Measurements from ENCODE around the gene BICRA. TPM values are rescaled to one million over a fixed set of nuclear protein-coding genes. Genes with fewer than 3 reads are reported as not detected.
A peak's percentile ranks its signal among the peaks of the same experiment; 100 is the strongest.

BICRA gene
- total and polyA plus RNA-seq, 2 of the 4 experiments (the other 2 are of a cell fraction): 1.8 to 3.5 TPM

DNA sequence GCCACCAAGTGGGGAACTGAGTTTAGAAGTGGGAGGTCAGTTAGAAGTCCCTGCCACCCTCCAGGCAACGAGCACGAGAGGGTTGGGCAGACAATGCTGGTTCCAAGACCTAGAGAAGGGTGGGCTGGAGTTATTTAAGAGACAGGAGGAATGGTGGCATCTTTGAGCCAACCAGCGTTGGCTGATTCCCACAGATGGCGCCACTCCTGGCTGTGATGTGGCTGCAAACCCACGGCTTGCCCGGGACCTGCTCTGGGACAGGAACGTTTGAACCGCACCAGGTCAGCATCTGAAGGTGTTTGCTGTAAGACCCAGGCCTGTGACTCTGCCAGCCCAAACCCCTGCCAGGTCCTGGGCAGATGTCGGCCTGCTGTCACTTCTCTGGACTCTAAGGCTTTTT, 42.8 kb downstream of the BICRA start:
- no peak overlapping the region for H3K4me2 ChIP-seq (ENCODE audit: low read depth, low read length)
- no peak overlapping the region for H3K4ac ChIP-seq (ENCODE audit: low read depth, low read length)
- in situ Hi-C loops (cut with MboI; ENCODE audit: low sequenced_read_pairs): no loop called here
- H2BK20ac ChIP-seq (ENCODE audit: low read depth, low read length): no peak overlapping the region
- ChIA-PET POLR2A (ENCODE audit: unreplicated experiment) (no interaction called here), CTCF (no interaction called here)
- no peak overlapping the region for H2AFZ ChIP-seq (replicated peaks; ENCODE audit: low read length, poor library complexity)
- dilution Hi-C loops (cut with HindIII; ENCODE audit: low sequenced_read_pairs, unreplicated experiment): no loop called here
- H3K23ac ChIP-seq (ENCODE audit: low read depth, low read length): no peak overlapping the region
- no peak overlapping the region for H2AK5ac ChIP-seq (ENCODE audit: low read depth, low read length)
- no peaks in the 10 kb centered on the region for H3K9me3 ChIP-seq (ENCODE audit: control insufficient read depth, insufficient read depth, low read length)
- no peak for DNase-seq
- H3K4me1 ChIP-seq (ENCODE audit: control insufficient read depth, insufficient read depth, low read length): no peaks in the 10 kb centered on the region; the same call in 1 of the 2 replicates
- H4K91ac ChIP-seq (ENCODE audit: insufficient read depth, low read depth, low read length): no peak overlapping the region
- no peak overlapping the region for H3K14ac ChIP-seq (replicated peaks; ENCODE audit: low read depth, low read length)
- H3K9ac ChIP-seq (ENCODE audit: low read depth, low read length): no peak overlapping the region
- 93% methylated on average over 6 of the region's 9 CpGs; no CpG with 5 or more reads in 1 of the 2 experiments for WGBS, 2 experiments (ENCODE audit: extremely low coverage in 2 of 2, insufficient read length in 1 of 2)
- H3K36me3 ChIP-seq (ENCODE audit: control insufficient read depth, insufficient read depth, low read length): peaks cover 16% of the 10 kb centered on the region
- intact Hi-C loops (cut with micrococcal nuclease): no loop called here
- no peak overlapping the region for H3K4me3 ChIP-seq (ENCODE audit: insufficient read depth, low read depth, low read length)
- no peak overlapping the region for H4K5ac ChIP-seq (ENCODE audit: low read depth, low read length)
- BruUV-seq (replicated peaks): no TSS peak
- peaks cover 34% of the 10 kb centered on the region for H3K9me1 ChIP-seq (ENCODE audit: insufficient read depth, low read length)
- H3K56ac ChIP-seq (ENCODE audit: extremely low read depth, insufficient read depth, low read length): no peak overlapping the region
- H2BK15ac ChIP-seq (ENCODE audit: low read depth, low read length): no peak overlapping the region
- H3K18ac ChIP-seq (ENCODE audit: low read depth, low read length): no peak overlapping the region
- no peak overlapping the region for H4K8ac ChIP-seq (ENCODE audit: low read depth in 2 of 2, low read length in 2 of 2)
- H3K27ac ChIP-seq (ENCODE audit: insufficient read depth, low read length): no peak overlapping the region
- peaks cover 43 to 90% of the 10 kb centered on the region in 2 experiments for H3K79me1 ChIP-seq (ENCODE audit: low read depth in 1 of 2, low read length in 2 of 2)
- no peak for ATAC-seq (ENCODE audit: low read depth)
- H3K27me3 ChIP-seq (ENCODE audit: control insufficient read depth, insufficient read depth, low read length): no peaks in the 10 kb centered on the region
- no peak overlapping the region for H2BK120ac ChIP-seq (ENCODE audit: low read depth, low read length)
- TF ChIP-seq, protein P1, sequence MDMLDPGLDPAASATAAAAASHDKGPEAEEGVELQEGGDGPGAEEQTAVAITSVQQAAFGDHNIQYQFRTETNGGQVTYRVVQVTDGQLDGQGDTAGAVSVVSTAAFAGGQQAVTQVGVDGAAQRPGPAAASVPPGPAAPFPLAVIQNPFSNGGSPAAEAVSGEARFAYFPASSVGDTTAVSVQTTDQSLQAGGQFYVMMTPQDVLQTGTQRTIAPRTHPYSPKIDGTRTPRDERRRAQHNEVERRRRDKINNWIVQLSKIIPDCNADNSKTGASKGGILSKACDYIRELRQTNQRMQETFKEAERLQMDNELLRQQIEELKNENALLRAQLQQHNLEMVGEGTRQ (IDR thresholded peaks at IDR 0.05; ENCODE audit: low read depth, low read length): no peak
- TF ChIP-seq POLR2A (IDR thresholded peaks at IDR 0.05; ENCODE audit: low read depth, low read length) (no peak), MXI1 (IDR thresholded peaks at IDR 0.05; ENCODE audit: borderline replicate concordance, low read depth, low read length) (no peak), FOS (IDR thresholded peaks at IDR 0.05; ENCODE audit: low read depth, low read length) (no peak), BHLHE40 (IDR thresholded peaks at IDR 0.05; ENCODE audit: low read depth, low read length) (no peak), RAD21 (IDR thresholded peaks at IDR 0.05; ENCODE audit: low read length) (no peak)
- peaks cover 87% of the 10 kb centered on the region for H4K20me1 ChIP-seq (ENCODE audit: insufficient read depth, low read length)
- peak overlapping the region; percentile 65 for H2AK9ac ChIP-seq (replicated peaks; ENCODE audit: low read depth, low read length, poor library complexity)
- no peak overlapping the region for H2BK5ac ChIP-seq (ENCODE audit: low read depth, low read length, poor library complexity, severe bottlenecking)
